Duodenal mucosa (tissue), 2 donors: ENCODE results near the gene UBE4B.
"Not testable (repeated sequence)": the region's sequence is repeated elsewhere in the genome, so short reads cannot be mapped to it uniquely, and the experiment has no call there.

Experiments used
- H3K27ac ChIP-seq: one replicate; pipeline ENCODE4 v1.7.0; 2013; ENCODE audit warnings: low read depth, low read length
- H3K27me3 ChIP-seq, 2 donors: one replicate each; pipeline ENCODE4 v1.7.0; 2013; ENCODE audit warnings: low read length in 2 of 2, control low read depth in 1 of 2; ENCODE audit not compliant: insufficient read depth in 2 of 2, control insufficient read depth in 1 of 2
- H3K36me3 ChIP-seq, 2 donors: one replicate each; pipeline ENCODE4 v1.7.0; 2013; ENCODE audit warnings: low read length in 2 of 2, control low read depth in 1 of 2; ENCODE audit not compliant: insufficient read depth in 2 of 2, control insufficient read depth in 1 of 2
- H3K4me1 ChIP-seq, 2 donors: one replicate each; pipeline ENCODE4 v1.7.0; 2013; ENCODE audit warnings: low read length in 2 of 2, control low read depth in 1 of 2; ENCODE audit not compliant: insufficient read depth in 2 of 2, control insufficient read depth in 1 of 2
- H3K4me3 ChIP-seq, 2 donors: one replicate each; pipeline ENCODE4 v1.7.0; 2013; ENCODE audit warnings: low read length in 2 of 2, low read depth in 1 of 2
- H3K9ac ChIP-seq, 2 donors: one replicate each; pipeline ENCODE4 v1.7.0; 2013; ENCODE audit warnings: low read length in 2 of 2, low read depth in 1 of 2
- H3K9me3 ChIP-seq, 2 donors: one replicate each; pipeline ENCODE4 v1.7.0; 2013; ENCODE audit warnings: low read length in 2 of 2, control low read depth in 1 of 2; ENCODE audit not compliant: control insufficient read depth in 1 of 2

The UBE4B gene

DNA sequence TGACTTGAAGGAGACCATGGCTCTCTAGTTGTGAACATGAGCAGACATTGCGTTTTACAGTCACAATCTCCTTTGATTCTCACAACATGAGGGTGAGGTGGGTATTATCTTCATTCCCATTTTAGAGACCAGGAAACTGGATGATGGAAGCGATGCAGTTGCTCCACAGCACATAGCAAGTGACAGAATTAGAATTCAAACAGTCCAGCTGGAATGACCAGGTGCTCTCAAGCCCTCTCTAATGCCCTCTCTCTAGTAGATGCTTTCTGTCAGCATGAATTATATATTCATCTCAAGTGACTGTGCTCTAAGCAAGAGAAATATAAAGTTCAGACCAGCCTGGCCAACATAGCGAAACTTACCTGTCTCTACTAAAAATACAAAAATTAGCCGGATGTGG lies 167.9 kb downstream of the UBE4B start:
- no peaks in the 10 kb centered on the region for H3K36me3 ChIP-seq
- H3K9me3 ChIP-seq: no peaks in the 10 kb centered on the region
- H3K4me1 ChIP-seq: no peaks in the 10 kb centered on the region
- H3K9ac ChIP-seq: no peak overlapping the region
- no peak overlapping the region for H3K27ac ChIP-seq
- H3K27me3 ChIP-seq: no peaks in the 10 kb centered on the region
- H3K4me3 ChIP-seq: no peak overlapping the region

DNA sequence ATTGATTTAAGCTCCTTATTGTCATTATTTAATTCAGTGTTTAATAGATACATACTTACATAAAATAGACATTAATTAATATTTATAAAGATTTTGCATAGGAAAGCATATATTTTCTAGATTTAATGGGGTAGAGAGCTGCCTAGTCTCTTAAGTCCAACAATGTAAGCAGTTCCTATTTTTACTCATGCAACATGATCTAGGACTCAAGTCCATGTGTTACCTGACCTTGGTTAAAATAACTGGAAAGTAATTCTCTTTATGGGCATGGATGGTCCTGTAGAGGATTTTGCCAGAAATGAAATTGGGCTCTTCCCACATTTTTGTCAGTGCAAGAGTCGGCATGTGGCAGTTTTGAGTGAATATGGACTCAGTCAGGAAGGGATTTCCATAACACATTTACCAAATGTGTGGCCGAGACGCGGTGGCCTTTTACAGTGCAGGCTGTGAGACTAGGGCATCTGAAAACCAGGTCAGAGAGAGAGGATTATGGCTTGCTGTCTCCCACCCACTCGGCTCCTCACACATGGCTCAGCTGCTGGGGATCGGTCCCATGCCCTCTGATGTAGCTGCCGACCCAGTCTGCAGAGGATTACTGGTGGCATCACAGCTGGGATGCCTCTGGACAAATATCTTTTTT lies 171.4 kb downstream of the UBE4B start:
- Histone ChIP-seq H3K4me3 (no peak overlapping the region), H3K4me1 (no peaks in the 10 kb centered on the region), H3K27ac (no peak overlapping the region), H3K9me3 (no peaks in the 10 kb centered on the region), H3K36me3 (no peaks in the 10 kb centered on the region), H3K9ac (no peak overlapping the region), H3K27me3 (no peaks in the 10 kb centered on the region)

DNA sequence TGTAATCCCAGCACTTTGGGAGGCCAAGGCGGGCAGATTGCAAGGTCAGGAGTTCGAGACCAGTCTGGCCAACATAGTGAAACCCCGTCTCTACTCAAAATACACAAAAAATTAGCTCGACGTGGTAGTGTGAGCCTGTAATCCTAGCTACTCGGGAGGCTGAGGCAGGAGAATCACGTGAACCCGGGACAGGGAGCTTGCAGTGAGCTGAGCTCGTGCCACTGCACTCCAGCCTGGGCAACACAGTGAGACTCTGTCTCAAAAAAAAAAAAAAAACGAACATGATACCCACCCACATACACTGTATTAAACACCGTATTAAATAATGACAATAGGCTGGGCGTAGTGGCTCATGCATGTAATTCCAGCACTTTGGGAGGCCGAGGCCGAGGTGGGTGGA lies 172.4 kb downstream of the UBE4B start:
- H3K4me3 ChIP-seq, H3K27me3 ChIP-seq, H3K4me1 ChIP-seq, H3K9ac ChIP-seq, H3K36me3 ChIP-seq, H3K27ac ChIP-seq, H3K9me3 ChIP-seq: not testable (repeated sequence)

DNA sequence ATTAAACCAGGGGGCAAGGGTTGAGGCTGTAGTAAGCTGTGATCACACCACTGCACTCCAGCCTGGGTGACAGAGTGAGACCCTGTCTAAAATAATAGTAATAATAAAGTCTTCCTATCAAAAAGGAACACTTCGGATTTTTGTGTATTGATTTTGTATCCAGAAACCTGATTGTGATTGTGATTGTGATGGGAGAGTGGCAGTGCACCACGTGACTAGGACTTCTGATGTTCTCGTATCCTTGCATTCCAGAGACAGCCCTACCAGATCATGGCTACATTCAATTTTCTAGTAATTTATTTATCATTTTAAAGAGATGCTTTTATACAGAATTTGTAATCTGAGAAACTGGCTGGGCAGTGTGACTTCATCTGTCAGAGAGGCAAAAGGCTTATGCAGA lies 175.1 kb downstream of the UBE4B start:
- H3K9me3 ChIP-seq: no peaks in the 10 kb centered on the region
- H3K4me3 ChIP-seq: no peak overlapping the region
- H3K9ac ChIP-seq: no peak overlapping the region
- no peak overlapping the region for H3K27ac ChIP-seq
- H3K4me1 ChIP-seq: peaks cover 11 to 17% of the 10 kb centered on the region in 2 donors
- H3K27me3 ChIP-seq: no peaks in the 10 kb centered on the region
- no peaks in the 10 kb centered on the region for H3K36me3 ChIP-seq

DNA sequence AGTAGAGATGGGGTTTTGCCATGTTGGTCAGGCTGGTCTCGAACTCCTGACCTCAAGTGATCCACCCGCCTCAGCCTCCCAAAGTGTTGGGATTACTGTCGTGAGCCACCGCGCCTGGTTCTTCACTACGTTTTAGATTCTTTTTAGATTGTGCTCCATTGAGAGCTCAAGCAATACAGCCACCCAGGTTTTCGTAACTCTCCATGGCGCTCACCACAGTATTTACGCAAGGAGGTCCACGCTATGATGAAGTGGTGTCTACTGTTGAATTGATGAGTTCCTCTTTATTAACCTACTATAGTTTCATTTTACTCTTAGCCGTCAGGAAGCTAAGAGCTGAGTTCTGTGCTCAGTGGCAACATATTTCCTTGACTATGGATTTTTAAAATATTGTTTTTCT lies 175.8 kb downstream of the UBE4B start:
- Histone ChIP-seq H3K27me3 (no peaks in the 10 kb centered on the region), H3K36me3 (no peaks in the 10 kb centered on the region), H3K4me1 (peaks cover 17% of the 10 kb centered on the region in 2 donors), H3K4me3 (no peak overlapping the region), H3K9me3 (no peaks in the 10 kb centered on the region), H3K9ac (no peak overlapping the region), H3K27ac (no peak overlapping the region)

DNA sequence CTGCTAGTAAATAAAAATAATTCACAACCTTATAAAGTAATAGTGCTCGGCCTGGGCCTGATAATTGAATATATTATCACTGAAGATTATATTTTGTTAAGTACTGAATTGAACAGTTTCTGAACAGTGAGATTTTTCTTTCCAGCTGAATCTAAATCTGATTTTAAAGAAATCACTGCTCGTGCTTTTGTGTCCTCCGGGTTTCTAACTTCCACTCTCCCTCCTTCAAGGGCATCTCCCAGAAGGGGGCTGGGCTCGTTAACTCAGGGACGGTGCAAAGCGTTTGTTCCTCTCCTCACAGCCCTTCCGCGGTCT lies 176.8 kb downstream of the UBE4B start:
- Histone ChIP-seq H3K4me3 (peak overlapping the region; percentile 83 to 89), H3K27ac (peak overlapping the region; percentile 71), H3K4me1 (peaks cover 17% of the 10 kb centered on the region in 2 donors), H3K9ac (peak overlapping the region; percentile 75 to 86), H3K36me3 (no peaks in the 10 kb centered on the region), H3K27me3 (no peaks in the 10 kb centered on the region), H3K9me3 (no peaks in the 10 kb centered on the region)

DNA sequence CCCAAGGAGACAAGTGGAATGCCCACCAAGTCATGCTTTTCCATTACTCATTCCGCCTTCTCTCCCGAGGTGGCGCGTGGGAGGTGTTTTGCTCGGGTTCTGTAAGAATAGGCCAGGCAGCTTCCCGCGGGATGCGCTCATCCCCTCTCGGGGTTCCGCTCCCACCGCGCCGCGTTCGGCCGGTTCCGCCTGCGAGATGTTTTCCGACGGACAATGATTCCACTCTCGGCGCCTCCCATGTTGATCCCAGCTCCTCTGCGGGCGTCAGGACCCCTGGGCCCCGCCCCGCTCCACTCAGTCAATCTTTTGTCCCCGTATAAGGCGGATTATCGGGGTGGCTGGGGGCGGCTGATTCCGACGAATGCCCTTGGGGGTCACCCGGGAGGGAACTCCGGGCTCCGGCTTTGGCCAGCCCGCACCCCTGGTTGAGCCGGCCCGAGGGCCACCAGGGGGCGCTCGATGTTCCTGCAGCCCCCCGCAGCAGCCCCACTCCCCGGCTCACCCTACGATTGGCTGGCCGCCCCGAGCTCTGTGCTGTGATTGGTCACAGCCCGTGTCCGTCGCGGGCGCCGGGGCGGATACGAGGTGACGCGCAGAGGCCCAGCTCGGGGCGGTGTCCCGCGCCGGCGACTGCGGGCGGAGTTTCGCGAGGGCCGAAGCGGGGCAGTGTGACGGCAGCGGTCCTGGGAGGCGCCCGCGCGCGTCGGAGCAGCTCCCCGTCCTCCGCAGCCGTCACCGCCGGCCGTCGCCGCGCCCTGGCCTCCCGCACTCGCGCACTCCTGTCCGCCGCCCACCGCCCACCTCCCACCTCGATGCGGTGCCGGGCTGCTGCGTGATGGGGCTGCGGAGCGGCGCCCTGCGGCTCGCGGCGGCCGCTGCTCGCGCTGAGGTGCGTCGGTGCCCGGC lies 177.4 kb downstream of the UBE4B start, which contains the start of gene KIF1B:
Gene KIF1B (plus strand): TSS at position 666 of the 906 bp plus-strand sequence. CDS start 21,759 bp downstream, outside the sequence.
- Histone ChIP-seq H3K9me3 (no peaks in the 10 kb centered on the region), H3K36me3 (no peaks in the 10 kb centered on the region), H3K4me3 (peak within 1 kb of the TSS; percentile 96 to 97), H3K4me1 (peaks cover 17% of the 10 kb centered on the region in 2 donors), H3K27me3 (no peaks in the 10 kb centered on the region), H3K9ac (peak within 1 kb of the TSS; percentile 98), H3K27ac (peak within 1 kb of the TSS; percentile 95)

DNA sequence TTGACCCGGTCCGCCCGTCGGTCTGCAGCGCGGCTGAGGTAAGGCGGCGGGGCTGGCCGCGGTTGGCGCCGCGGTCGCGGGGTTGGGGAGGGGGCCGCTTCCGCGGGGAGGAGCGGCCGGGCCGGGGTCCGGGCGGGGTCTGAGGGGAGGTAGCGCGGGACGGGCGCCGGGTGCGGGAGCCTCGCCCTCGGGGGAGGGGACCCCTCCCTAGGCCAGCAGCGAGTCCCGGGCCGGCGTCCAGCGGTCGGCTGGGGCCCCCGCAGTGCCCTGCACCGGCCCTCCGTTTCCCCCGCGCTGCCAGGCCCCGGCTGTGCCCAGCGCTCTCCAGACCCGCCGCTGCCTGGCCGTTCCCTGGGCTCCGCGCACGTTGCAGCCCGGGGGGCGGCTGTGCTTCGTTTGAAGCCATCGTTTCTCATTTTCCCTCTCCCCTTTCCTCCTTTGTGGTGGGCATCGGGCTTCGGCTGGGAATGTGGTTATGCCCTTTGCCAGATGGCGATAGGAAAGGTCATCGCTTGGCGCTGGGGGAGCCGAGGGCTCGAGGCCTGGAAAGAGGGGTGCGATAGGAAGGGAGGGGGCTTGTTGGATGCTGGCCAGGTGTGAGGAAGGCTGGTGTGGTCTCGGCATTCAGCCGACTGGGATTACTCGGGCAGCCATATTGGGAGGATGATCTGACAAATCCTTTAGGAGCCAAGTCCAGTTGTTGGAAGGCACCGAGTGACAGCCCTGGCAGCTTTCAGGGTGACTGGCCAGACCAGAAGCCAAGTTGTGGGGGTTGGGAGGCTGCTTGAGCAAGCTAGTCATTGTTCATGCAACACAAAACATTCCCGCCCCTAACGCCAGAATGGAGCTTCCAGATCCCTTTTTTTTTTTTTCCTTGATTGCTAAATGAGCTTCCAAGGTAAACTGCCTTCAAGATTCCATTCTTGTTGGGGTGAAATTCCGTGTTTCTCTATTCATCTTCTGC lies 178.4 kb downstream of the UBE4B start:
- H3K27me3 ChIP-seq: no peaks in the 10 kb centered on the region
- peaks cover 21 to 24% of the 10 kb centered on the region in 2 donors for H3K4me1 ChIP-seq
- H3K4me3 ChIP-seq: peak overlapping the region; percentile 96 to 97
- no peaks in the 10 kb centered on the region for H3K9me3 ChIP-seq
- H3K9ac ChIP-seq: peak overlapping the region; percentile 98
- peak overlapping the region; percentile 95 for H3K27ac ChIP-seq
- no peaks in the 10 kb centered on the region for H3K36me3 ChIP-seq

DNA sequence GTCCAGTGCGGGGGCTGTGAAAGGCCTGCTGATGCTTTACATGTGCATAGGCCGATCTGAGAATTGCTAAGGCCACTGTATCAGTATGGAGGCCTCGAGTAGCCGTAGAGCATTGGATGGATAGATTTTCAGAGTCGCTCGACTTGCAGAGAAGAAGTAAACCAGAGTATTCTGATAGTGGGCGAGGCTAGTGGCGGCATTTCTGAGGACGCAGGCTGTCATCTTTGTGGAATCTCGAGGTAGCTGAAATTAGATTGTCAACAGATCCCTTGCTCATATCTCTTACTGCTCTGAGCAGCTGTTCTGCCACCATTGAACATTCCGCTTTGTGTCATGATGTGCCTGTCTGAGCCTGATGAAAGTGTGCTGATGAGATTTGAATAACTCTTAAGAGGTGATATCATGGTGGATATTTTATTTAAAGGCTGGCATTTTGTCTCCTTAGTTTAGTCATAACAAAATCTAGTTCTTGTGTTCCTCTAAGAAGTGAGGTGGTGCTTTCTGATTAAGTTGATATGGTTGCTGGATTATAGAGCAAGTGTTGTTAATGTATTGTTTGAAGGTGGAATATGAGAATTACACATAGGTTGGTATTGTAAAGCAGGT lies 179.2 kb downstream of the UBE4B start:
- peak overlapping the region; percentile 95 for H3K27ac ChIP-seq
- H3K36me3 ChIP-seq: no peaks in the 10 kb centered on the region
- H3K9me3 ChIP-seq: no peaks in the 10 kb centered on the region
- H3K27me3 ChIP-seq: no peaks in the 10 kb centered on the region
- H3K4me3 ChIP-seq: peak overlapping the region; percentile 96 to 97
- peak overlapping the region; percentile 98 for H3K9ac ChIP-seq
- peaks cover 26 to 29% of the 10 kb centered on the region in 2 donors for H3K4me1 ChIP-seq
